T-helper 2 cell treated with Interferon-gamma antibody and Interleukin-4, amounts not matched to agents 5 μg/mL and 100 μg/mL, for 36 hours (primary cell): ENCODE results near the gene RBMS3.

Experiments
- DNase-seq: peaks from one replicate; pipeline ENCODE4 v3.0.0; 2021; ENCODE audit warnings: low spot score
- H3K27ac Mint-ChIP-seq: one replicate; pipeline ENCODE4 v1.8.0; 2021; ENCODE audit warnings: mild to moderate bottlenecking, mixed read lengths
- H3K27me3 Mint-ChIP-seq: one replicate; pipeline ENCODE4 v1.8.0; 2021; ENCODE audit warnings: low read depth, mixed read lengths
- H3K36me3 Mint-ChIP-seq: one replicate; pipeline ENCODE4 v1.8.0; 2021; ENCODE audit warnings: low read depth, mixed read lengths
- H3K4me1 Mint-ChIP-seq: one replicate; pipeline ENCODE4 v1.8.0; 2021; ENCODE audit warnings: low read depth, mixed read lengths
- H3K4me3 Mint-ChIP-seq: one replicate; pipeline ENCODE4 v1.8.0; 2022; ENCODE audit warnings: mild to moderate bottlenecking, moderate library complexity, mixed read lengths
- H3K9me3 Mint-ChIP-seq: one replicate; pipeline ENCODE4 v1.8.0; 2021; ENCODE audit warnings: mixed read lengths

Gene RBMS3

DNA sequence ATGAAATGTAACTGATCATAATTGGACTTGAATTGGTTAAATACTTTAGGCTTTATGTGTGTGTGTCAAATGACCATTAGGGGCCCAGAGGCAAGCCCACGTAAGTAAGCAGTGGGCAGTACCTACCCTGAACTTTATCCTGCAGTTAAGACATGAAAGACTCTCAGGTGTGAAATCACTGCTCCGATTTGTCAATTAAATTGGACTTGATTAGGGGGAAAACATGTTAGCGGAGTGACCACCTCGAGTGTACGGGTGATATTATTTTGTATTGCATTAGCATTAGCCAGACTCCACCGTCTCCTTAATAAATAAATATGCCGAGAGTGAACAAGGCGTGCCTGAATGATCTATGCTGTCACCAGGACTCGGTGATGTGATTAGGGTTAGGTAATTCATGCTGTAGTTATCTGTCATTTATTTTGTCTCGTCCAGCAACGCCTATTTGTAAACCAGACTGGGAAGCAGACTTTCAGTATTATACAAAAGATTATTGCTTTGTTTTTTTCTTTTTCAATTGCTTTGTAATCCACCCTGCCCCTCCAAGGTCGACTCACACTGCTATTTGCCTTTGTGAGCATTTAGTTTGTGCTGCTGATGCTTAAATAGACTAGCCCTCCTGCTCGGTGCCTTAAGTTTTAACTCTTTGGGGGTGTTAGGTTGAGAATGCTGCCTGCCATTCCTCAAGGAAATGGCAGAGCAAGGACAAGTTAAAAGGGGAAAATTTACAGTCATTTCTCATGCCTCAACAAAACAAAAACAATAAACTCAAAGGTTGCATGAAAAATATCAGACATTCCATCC, 1.8 kb downstream of the RBMS3 start:
- DNase-seq: no peak
- Mint-ChIP-seq H3K27me3 (peaks cover 27% of the 10 kb centered on the region), H3K4me3 (peak overlapping the region; percentile 86), H3K27ac (no peak overlapping the region), H3K4me1 (peaks cover 27% of the 10 kb centered on the region), H3K9me3 (no peaks in the 10 kb centered on the region), H3K36me3 (no peaks in the 10 kb centered on the region)

DNA sequence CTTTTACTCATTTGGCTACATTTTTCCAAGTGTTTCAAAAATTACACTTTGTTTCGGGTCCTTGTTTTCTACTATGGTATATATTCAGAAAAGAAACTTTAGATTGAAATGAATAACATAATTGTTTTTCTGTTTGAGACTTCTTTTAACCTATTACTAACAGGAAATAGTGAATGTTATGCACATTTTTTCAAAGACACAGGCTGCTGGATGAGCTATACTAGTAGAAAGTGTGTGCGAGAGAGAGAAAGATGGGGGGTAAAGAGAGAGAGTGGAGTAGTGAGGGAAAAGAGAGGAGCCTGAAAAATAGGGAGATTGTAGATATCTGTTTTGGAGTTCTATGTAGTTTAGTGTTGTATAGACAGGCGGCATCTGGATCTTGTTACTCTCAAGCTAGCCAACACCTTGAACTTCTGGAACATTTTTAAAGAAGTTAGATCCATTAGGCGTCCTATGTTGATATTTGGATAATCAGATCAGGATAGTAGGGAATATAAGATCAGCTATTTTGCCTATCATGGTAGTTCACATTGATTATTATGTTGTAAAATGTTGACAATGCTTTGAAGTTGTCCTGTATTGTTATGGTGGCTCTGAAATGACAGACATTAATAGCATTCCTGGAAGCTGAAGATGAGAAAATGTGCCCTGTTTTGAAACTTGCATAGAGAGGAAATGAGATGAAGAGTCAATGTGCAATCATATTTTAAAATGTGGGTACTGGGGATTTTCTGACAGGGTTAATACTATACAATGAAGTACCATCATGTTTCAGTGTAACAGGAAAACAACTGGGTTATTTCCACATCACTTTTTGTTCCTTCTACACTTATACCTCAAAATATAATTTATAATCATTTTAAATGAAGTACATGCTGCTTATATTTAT, 2.6 kb downstream of the RBMS3 start:
- H3K36me3 Mint-ChIP-seq: no peaks in the 10 kb centered on the region
- H3K9me3 Mint-ChIP-seq: no peaks in the 10 kb centered on the region
- DNase-seq: no peak
- no peak overlapping the region for H3K27ac Mint-ChIP-seq
- peaks cover 27% of the 10 kb centered on the region for H3K4me1 Mint-ChIP-seq
- peak overlapping the region; percentile 86 for H3K4me3 Mint-ChIP-seq
- H3K27me3 Mint-ChIP-seq: peaks cover 27% of the 10 kb centered on the region

DNA sequence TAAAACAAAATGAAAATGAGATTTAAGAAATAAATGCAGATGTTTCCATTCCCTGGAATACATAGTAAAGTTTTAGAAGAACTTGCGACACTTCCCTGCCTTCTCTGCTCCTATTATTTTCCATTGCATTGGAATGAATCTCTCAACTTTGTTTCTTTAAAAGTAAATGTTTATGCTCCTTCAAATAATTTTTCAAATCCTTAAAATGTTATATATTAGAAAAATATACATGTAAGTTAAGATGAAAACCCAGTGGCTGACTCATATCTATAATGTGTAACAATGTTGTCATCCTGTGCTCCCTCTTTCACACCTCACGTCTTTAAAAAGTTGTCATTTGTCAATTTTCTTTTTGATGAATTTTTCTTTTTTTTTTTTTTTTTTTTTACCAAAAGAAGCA, 3.6 kb downstream of the RBMS3 start:
- Mint-ChIP-seq H3K36me3 (no peaks in the 10 kb centered on the region), H3K4me3 (no peak overlapping the region), H3K27ac (no peak overlapping the region), H3K9me3 (no peaks in the 10 kb centered on the region), H3K27me3 (peaks cover 23% of the 10 kb centered on the region), H3K4me1 (peaks cover 27% of the 10 kb centered on the region)
- DNase-seq: no peak

DNA sequence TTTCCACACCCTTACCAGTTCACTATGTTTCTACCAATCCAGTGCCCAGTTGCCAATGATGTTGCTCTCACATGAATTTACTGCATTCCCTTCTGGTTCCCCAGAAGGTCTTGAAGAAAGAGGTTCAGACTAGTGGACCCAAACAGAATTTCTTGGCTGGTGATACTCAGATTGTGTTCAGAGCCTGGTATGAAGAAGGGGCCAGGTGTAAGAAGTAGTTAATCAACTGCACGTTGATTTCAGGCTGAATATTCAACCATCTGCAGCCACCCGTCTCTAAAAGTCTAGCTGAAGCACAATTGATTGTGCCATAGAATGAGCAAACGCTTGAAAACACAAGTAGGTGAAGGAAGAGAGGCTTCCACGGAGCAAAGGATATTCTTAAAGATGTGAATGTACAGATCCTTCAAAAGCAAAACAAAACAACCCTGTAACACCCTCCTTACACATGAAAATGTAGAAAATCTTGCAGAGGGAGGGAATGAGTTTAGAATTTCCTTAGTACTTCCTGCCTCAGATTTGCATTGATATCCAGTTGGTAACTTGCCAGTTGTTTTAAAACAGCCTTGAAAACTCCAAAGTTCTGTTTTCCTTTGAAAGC, 4.7 kb downstream of the RBMS3 start:
- Mint-ChIP-seq H3K4me3 (no peak overlapping the region), H3K9me3 (no peaks in the 10 kb centered on the region), H3K36me3 (no peaks in the 10 kb centered on the region), H3K27ac (no peak overlapping the region), H3K4me1 (peaks cover 25% of the 10 kb centered on the region), H3K27me3 (peaks cover 15% of the 10 kb centered on the region)
- DNase-seq: no peak

DNA sequence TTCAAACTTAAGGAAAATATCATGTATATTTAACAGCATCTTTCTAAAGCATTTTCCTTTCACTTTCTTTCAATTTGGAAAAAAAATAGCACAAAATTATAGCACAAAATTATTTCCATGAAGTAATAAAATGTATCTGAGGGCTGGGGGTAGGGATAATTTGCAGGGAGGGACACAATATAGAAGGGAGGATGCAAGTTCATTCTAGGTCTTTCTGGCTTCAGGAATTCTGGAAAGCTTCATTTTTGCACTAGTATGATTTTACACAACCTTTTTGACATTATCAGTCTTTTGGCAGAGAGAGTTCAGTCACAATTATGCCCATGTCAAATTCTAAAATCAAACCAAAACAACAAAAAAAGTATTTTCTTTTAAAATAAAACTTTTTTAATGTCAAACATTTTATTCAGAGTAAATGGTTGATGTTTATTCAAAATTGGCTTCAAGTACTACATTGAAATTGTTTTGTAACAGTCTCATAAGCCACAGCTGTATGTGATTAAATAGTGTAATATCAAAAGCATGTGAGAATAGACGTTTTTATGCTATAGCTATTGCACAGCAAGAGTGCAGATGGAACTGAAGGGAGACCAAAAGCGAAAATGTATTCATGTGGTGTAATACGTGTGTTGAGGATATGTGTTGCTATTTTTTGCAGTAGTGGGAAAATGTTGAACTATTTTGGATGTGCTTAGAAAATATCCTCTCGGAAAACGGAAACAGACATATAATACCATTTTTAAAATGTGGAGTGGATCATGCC, 5.8 kb downstream of the RBMS3 start:
- Mint-ChIP-seq H3K9me3 (no peaks in the 10 kb centered on the region), H3K4me3 (no peak overlapping the region), H3K4me1 (peaks cover 17% of the 10 kb centered on the region), H3K36me3 (no peaks in the 10 kb centered on the region), H3K27me3 (peaks cover 7% of the 10 kb centered on the region), H3K27ac (no peak overlapping the region)
- no peak for DNase-seq

- Mint-ChIP-seq H3K36me3 (no peaks in the 10 kb centered on the region), H3K4me1 (no peaks in the 10 kb centered on the region), H3K27me3 (no peaks in the 10 kb centered on the region), H3K4me3 (no peak overlapping the region), H3K27ac (no peak overlapping the region), H3K9me3 (no peaks in the 10 kb centered on the region)
- no peak for DNase-seq
These were observed 9.7 kb downstream of the RBMS3 start for GRCh38 chr3:29290596-29290995.

DNA sequence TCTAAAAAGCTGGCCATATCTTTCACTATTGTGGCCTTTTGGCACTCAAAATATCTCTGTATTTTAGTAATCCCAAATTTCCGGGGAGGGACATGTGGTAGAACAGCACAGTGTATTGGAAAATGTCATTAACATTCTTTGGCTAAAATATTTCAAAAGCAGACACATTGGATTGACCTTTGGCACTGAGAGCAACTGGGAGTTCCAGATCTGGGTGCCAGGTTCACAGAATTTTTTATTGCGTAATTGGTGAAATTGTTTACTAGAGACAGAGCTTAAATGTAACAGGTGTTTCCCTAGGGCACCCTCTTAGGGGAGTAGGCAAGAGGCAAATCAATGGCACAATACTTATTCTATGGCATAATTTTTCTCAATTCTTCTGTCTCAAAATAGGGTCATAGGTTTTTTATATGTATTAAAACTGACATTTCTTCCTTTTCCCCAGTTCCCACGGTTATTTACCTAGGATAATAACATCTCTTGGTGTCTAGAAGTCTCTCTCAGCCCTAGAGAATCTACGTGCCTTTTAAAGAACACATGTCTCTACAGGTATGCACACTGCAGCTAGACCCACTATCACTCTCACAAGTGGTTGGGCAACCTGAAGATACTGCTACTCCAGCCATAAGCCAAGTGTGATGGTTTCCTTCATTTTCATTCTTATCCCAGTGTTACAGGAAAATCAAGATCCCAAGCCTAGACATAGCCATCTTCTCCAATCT, 10.6 kb downstream of the RBMS3 start:
- H3K27ac Mint-ChIP-seq: no peak overlapping the region
- H3K36me3 Mint-ChIP-seq: no peaks in the 10 kb centered on the region
- H3K9me3 Mint-ChIP-seq: no peaks in the 10 kb centered on the region
- no peak overlapping the region for H3K4me3 Mint-ChIP-seq
- no peak for DNase-seq
- H3K27me3 Mint-ChIP-seq: no peaks in the 10 kb centered on the region
- no peaks in the 10 kb centered on the region for H3K4me1 Mint-ChIP-seq

DNA sequence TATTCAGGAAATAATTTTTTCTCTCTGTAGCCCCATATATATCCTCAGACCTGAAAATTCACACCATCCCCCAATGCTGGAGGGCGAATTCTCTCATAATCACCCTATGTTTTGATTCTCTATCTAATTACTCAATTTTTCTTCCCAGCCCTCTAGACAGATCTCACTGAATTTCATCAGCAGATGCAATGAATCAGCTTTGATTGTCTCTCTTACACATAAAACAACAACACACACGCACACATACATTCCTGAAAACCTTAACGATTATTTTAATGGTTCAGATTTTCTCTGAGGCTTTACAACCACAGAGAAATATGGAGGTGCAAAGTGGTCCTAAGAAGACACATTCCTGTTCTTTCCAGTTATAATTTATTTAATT, 11.1 kb downstream of the RBMS3 start:
- no peaks in the 10 kb centered on the region for H3K36me3 Mint-ChIP-seq
- DNase-seq: no peak
- no peaks in the 10 kb centered on the region for H3K4me1 Mint-ChIP-seq
- no peaks in the 10 kb centered on the region for H3K27me3 Mint-ChIP-seq
- H3K27ac Mint-ChIP-seq: no peak overlapping the region
- H3K9me3 Mint-ChIP-seq: no peaks in the 10 kb centered on the region
- no peak overlapping the region for H3K4me3 Mint-ChIP-seq

- no peak for DNase-seq
These were observed 12.6 kb downstream of the RBMS3 start for GRCh38 chr3:29293421-29293820.

GRCh38 chr3:29297998-29298397, 17.1 kb downstream of the RBMS3 start:
- no peaks in the 10 kb centered on the region for H3K27me3 Mint-ChIP-seq
- H3K36me3 Mint-ChIP-seq: no peaks in the 10 kb centered on the region
- no peaks in the 10 kb centered on the region for H3K9me3 Mint-ChIP-seq
- no peak overlapping the region for H3K27ac Mint-ChIP-seq
- DNase-seq: no peak
- H3K4me1 Mint-ChIP-seq: peaks cover 3% of the 10 kb centered on the region
- no peak overlapping the region for H3K4me3 Mint-ChIP-seq

More at GRCh38 chr3:29293421-29293820, 12.6 kb downstream of the RBMS3 start:
- H3K4me3 Mint-ChIP-seq: no peak overlapping the region
- H3K27ac Mint-ChIP-seq: no peak overlapping the region
- H3K36me3 Mint-ChIP-seq: no peaks in the 10 kb centered on the region
- H3K9me3 Mint-ChIP-seq: no peaks in the 10 kb centered on the region
- no peaks in the 10 kb centered on the region for H3K27me3 Mint-ChIP-seq
- H3K4me1 Mint-ChIP-seq: no peaks in the 10 kb centered on the region

DNA sequence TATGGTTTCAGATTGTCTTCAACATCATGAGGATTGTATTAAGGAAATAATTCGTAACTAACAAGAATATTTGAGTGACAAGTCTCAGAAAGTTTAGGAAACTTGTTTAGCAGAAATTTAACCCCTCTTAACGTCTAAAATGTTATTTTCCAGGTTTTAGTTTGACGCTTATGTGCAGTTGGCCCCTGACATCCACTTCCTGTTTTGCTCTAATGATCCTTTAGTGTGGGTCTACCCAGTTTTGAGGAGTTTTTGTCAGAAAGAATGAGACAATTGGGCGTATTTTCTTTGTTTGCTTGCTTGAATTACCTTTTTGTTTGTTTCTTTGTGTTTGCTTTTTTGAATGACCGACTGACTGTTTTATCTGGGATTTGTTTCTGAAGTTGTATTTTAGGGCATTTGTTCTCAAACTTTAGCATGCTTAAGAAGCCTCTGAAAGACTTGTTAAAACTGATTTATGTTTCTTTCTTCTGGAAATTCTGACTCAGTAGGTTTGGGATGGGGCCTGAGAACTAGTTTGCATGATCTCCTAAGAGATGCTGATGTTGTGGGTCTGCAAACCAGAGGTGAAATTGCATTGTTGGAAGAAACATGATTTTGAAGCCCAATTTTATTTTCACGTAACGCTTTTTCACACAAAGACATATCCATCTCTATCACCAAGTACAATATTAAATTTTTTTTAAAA, 20.6 kb downstream of the RBMS3 start:
- Mint-ChIP-seq H3K36me3 (no peaks in the 10 kb centered on the region), H3K4me3 (no peak overlapping the region), H3K27ac (no peak overlapping the region), H3K9me3 (no peaks in the 10 kb centered on the region), H3K4me1 (peaks cover 3% of the 10 kb centered on the region), H3K27me3 (no peaks in the 10 kb centered on the region)
- no peak for DNase-seq

- Mint-ChIP-seq H3K4me3 (no peak overlapping the region), H3K9me3 (no peaks in the 10 kb centered on the region), H3K36me3 (no peaks in the 10 kb centered on the region), H3K27ac (no peak overlapping the region), H3K27me3 (no peaks in the 10 kb centered on the region), H3K4me1 (peaks cover 3% of the 10 kb centered on the region)
- DNase-seq: no peak
These were observed 21.7 kb downstream of the RBMS3 start for GRCh38 chr3:29302619-29303018.

- no peaks in the 10 kb centered on the region for H3K27me3 Mint-ChIP-seq
- no peaks in the 10 kb centered on the region for H3K4me1 Mint-ChIP-seq
- H3K4me3 Mint-ChIP-seq: no peak overlapping the region
- no peaks in the 10 kb centered on the region for H3K9me3 Mint-ChIP-seq
- no peaks in the 10 kb centered on the region for H3K36me3 Mint-ChIP-seq
- no peak overlapping the region for H3K27ac Mint-ChIP-seq
- no peak for DNase-seq
These were observed 26.4 kb downstream of the RBMS3 start for GRCh38 chr3:29307295-29307694.
